HL-60/S4 (cell line): ENCODE data around the gene HLA-DQB2.
"Not testable (repeated sequence)": the region's sequence is repeated elsewhere in the genome, so short reads cannot be mapped to it uniquely, and the experiment has no call there.

Experiments
- in situ Hi-C: fragments of 300-500 bp; cut with MboI; formaldehyde crosslinking; loops from 2 replicates; pipeline ENCODE4 v1.14.3; 2022; ENCODE audit warnings: low sequenced_read_pairs

HLA-DQB2 gene

DNA sequence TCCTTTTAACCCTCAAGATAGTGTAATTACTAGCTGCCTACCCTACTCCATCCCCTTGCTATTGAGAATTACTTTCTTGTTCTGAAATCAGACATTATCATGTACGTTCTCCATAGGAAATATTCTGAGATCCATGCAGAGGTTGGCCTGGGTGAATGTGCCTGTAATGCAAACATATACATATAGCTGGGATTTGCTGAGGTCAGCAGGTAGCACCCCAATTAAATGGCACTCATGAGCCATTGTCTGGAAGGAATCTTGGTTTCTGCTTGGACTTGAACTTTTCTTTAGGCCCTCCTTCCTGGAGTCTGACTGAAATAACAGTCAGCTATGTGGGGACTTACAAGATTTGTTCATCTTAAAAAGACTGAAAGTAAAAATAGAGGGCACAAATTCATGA is 3.7 kb downstream of the HLA-DQB2 start:
- in situ Hi-C loops = loop anchor here (5.0 kb wide), 1 partner anchor 97 kb away; no protein-coding TSS in a partner anchor

DNA sequence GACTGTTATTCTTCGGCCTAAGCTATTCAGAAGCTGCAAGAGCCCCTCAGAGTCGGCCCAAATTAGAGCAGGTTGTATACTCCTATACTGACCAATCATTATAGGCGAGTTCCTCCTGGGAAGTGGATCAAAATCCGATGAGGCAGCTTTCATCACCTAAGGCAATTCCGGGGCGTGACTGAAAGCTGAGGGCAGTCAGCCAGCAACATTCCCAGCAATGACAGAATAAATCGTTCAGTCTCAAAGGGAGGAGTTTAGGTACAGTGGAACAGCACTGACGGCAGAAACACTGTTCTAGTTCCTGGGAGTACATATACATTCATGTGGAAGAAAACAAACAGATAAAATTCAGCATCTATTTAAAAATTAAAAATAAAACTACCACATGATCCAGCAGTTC is 10.8 kb downstream of the HLA-DQB2 start:
- in situ Hi-C loops = no loop called here

DNA sequence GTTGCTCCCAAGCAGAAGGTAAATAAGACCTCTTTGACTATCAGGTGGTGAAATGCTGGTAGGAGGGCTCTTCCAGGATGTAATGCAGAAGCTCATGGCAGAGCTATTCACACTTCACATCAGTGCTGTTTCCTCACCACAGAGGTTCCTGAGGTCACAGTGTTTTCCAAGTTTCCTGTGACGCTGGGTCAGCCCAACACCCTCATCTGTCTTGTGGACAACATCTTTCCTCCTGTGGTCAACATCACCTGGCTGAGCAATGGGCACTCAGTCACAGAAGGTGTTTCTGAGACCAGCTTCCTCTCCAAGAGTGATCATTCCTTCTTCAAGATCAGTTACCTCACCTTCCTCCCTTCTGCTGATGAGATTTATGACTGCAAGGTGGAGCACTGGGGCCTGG is 17.7 kb downstream of the HLA-DQB2 start:
- in situ Hi-C loops = not testable (repeated sequence)

DNA sequence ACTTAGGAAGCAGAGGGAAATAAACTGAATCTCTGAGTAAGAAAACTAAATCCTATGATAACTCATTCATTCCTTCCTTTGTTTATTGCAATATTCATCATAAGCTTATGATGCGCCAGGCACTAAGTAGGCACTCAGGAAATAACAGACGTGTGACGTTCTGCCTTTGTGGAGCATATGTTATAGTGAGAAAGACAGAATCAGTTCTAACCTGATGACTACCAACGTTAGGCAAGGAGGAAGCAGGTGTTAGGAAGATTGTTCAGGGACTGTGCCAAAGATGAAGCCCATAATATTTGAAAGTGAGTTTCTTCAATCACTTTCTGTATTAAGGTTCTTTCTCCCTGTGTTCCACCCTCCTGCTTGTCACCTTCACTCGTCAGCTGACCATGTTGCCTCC is 18.6 kb downstream of the HLA-DQB2 start:
- in situ Hi-C loops = no loop called here

DNA sequence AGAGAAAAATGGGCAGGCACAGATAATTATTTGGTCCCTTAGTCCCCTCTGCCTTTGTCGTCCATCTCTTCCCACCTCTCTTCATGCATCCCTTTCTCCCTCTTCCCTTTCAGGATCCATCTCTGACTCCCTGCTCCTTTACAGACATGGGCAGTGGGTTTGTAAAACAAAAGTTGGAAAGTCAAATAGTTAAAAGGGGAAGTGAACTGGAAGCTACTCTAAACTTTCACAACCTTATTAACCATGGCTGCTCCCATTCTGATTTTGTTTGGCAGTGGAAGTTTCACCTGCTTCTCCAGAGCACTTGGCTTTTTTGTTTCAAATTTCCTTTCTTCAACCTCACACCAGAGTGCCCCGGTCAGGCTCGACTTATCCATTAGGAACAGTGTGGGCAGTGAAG is 21.0 kb downstream of the HLA-DQB2 start:
- in situ Hi-C loops = no loop called here

DNA sequence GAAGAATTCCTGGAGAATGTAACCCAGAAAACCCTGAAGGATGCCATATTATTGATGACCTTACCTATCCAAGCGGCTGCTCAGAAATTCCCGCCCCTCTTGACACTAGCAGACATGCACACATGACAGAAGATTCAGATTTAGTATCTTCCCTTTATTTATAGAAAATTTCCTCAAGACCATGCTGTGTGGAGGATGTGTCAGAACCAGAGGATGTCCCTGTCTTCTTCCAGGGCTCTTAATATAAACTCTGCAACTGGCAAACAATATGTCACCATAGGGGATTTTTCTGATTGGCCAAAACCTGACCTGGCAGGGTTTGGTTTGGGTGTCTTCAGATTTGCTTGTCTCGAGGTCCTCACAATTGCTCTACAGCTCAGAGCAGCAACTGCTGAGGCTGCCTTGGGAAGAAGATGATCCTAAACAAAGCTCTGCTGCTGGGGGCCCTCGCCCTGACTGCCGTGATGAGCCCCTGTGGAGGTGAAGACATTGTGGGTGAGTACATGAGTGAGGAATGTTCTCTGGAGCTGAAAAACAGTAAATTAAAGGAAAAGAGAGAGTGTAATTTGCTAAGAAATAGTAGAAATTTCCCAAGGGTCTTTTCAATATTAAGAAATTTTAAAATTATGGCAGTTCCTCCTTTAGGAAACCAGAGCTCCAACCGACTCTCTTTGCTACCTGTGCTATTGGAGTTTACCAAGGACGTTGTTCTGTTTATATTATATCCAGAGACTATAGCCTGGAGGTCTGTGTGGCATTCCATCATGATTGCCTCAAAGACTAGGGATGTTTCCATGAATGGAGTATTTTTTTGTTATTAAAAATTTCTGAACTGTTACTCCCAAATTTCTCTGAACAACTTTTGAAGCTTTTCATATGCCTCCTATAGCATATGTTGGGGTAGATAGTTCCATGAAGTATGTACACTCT is 22.0 kb downstream of the HLA-DQB2 start, which contains the start of gene HLA-DQA2:
HLA-DQA2 (plus strand) TSS at position 361 of the 930 bp plus-strand sequence; CDS start at position 414, 53 bp downstream.
- in situ Hi-C loops = no loop called here

DNA sequence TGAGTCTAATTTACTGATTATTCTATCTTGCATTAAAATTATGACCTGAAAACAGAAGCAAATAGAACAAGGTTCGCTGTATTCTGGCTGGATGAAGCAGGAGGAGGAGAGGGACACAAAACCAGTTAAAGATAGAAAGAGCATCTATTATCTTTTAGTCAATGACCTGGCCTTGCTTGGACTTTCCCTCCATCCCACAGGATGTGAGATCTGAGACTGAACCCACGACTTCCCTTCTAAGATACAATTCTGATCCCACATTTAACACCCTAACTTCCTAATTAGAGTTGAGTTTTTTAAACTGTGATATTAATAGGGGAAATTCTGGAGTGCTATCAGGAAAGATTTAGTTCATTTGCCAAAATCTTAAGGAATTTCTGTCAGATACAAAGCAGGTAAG is 25.2 kb downstream of the HLA-DQB2 start:
- in situ Hi-C loops = no loop called here

DNA sequence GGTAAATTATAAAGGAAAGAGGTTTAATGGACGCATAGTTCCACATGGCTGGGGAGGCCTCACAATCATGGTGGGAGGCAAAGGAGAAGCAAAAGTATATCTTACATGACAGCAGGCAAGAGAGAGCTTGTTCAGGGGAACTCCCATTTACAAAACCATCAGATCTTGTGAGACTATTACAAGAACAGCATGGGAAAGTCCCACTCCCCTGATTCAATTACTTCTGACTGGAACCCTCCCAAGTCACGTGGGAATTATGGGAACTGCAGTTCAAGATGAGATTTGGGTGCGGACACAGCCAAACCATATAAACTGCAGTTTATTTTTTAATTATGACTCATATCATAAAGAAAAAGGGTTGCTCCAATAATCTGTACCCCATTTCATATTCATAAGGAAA is 44.5 kb downstream of the HLA-DQB2 start:
- in situ Hi-C loops = no loop called here

DNA sequence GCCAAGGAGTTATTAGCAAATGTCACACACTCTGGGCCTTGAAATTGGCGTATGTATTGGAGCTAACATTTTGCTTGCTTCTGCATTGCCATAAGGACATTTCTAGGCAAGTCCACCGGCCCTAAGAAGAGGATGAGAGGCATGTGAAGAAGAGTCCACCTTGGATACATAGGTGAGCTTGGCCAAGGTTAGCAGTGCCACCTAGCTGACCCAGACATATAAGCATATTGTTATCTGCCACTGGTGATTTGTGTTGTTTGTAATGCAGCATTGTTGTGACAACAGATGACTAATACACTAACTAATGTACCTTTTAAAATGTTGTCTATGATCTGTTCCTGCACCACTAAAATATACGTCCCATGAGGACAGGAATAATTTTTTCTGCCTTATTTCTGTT is 46.9 kb downstream of the HLA-DQB2 start:
- in situ Hi-C loops = no loop called here

DNA sequence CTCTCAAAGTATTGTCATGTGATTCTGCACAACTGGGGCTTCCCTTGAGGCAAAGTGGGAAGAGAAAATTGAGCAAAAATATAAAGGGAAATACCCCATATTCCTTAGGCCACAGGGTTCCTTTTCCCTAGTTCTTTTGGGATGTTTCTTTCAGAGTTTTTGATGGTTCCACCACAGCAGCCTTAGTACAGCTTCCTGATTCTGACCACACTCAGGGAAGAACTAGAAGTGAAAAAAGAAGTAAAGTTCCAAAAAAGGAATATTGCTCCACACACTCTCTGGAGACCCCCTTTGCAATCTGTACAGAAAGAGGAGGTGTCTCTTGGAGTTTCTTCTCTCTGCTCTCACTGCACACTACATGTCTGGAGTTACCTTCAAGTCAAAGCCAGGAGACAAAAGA is 50.1 kb downstream of the HLA-DQB2 start:
- in situ Hi-C loops = no loop called here

DNA sequence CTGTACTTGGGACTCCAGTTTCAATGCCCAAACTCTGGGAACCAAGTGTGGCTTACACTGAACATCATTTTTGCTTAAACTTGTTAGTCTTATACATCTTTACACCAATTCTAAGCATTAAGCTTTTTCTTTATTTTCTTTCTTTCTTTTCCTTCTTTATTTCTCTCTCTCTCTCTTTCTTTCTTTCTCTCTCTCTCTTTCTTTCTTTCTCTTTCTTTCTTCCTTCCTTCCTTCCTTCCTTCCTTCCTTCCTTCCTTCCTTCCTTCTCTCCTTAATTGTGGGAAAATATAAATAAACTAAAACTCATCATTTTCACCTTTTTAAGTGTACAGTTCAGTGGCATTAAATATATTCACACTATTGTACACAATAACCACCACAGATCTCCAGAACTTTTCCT is 53.7 kb downstream of the HLA-DQB2 start:
- in situ Hi-C loops = no loop called here
